Smooth muscle cell of the pulmonary artery (primary cell): ENCODE measurements around the gene HBM. TPM values are rescaled to one million over a fixed set of nuclear protein-coding genes. Genes with fewer than 3 reads are reported as not detected.

Experiments
- total RNA-seq: library from RNA; depleted of rRNA; stranded (reverse); fragments of >200 nt; gene quantifications from 2 replicates; pipeline ENCODE4 v1.2.3, GENCODE V29; 2014

Gene HBM
- total RNA-seq, result not detected in 2 replicates

GRCh38 chr16:165539-166374 lies at the start of gene HBM:
TSS of gene HBM (plus strand) at chr16:165978. CDS start at chr16:165998, 20 bp downstream.

DNA sequence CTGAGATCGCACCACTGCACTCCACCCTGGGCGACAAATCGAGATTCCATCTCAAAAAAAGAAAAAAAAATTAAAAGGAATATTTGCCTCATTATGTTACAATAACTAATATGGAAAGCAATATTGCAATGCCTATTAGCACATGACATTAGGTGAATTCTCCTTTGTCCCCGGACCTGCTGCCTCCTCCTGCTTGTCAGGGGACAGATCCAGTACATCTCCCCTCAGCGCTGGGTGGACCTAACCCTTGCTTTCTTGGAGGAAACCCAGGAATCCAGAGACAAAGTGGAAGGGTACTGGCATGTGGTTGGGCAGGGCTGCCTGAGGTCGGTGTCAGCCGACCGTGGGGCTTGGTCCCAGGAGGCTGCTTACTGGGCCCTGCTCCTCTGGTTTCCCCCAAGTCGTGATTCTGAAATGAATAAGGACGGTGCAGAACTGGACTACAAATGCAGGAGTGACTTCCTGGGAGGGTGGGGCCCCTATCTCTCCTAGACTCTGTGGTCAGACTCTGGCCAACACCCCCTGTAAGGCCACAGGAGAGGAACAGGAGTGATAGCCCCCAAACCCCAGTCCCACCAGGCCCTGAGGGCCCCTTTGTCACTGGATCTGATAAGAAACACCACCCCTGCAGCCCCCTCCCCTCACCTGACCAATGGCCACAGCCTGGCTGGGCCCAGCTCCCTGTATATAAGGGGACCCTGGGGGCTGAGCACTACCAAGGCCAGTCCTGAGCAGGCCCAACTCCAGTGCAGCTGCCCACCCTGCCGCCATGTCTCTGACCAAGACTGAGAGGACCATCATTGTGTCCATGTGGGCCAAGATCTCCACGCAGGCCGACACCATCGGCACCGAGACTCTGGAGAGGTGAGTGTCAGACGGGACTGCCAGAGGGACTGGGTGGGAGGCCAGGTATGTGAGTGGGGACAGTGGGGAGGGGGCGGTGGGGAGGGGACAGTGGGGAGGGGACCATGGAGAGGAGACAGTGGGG lies 13.3 kb upstream of the HBM start, which contains the start of gene HBZ:
Gene HBZ, plus strand, starts transcription at position 504 of the 988 bp plus-strand sequence. Its CDS starts 266 bp downstream, at position 770.

DNA sequence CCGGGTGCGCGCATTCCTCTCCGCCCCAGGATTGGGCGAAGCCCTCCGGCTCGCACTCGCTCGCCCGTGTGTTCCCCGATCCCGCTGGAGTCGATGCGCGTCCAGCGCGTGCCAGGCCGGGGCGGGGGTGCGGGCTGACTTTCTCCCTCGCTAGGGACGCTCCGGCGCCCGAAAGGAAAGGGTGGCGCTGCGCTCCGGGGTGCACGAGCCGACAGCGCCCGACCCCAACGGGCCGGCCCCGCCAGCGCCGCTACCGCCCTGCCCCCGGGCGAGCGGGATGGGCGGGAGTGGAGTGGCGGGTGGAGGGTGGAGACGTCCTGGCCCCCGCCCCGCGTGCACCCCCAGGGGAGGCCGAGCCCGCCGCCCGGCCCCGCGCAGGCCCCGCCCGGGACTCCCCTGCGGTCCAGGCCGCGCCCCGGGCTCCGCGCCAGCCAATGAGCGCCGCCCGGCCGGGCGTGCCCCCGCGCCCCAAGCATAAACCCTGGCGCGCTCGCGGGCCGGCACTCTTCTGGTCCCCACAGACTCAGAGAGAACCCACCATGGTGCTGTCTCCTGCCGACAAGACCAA lies 6.7 kb downstream of the HBM start, which contains the start of gene HBA2:
Gene HBA2, plus strand, starts transcription at position 503 of the 568 bp plus-strand sequence. Its CDS starts 37 bp downstream, at position 540.

DNA sequence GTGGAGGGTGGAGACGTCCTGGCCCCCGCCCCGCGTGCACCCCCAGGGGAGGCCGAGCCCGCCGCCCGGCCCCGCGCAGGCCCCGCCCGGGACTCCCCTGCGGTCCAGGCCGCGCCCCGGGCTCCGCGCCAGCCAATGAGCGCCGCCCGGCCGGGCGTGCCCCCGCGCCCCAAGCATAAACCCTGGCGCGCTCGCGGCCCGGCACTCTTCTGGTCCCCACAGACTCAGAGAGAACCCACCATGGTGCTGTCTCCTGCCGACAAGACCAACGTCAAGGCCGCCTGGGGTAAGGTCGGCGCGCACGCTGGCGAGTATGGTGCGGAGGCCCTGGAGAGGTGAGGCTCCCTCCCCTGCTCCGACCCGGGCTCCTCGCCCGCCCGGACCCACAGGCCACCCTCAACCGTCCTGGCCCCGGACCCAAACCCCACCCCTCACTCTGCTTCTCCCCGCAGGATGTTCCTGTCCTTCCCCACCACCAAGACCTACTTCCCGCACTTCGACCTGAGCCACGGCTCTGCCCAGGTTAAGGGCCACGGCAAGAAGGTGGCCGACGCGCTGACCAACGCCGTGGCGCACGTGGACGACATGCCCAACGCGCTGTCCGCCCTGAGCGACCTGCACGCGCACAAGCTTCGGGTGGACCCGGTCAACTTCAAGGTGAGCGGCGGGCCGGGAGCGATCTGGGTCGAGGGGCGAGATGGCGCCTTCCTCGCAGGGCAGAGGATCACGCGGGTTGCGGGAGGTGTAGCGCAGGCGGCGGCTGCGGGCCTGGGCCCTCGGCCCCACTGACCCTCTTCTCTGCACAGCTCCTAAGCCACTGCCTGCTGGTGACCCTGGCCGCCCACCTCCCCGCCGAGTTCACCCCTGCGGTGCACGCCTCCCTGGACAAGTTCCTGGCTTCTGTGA lies 11.0 kb downstream of the HBM start, which contains the start of gene HBA1:
Gene HBA1, plus strand, starts transcription at position 204 of the 906 bp plus-strand sequence. Its CDS starts 37 bp downstream, at position 241.

GRCh38 chr16:180101-180675 lies 14.4 kb downstream of the HBM start, which contains the start of gene HBQ1:
TSS of gene HBQ1 (plus strand) at chr16:180459. CDS start at chr16:180487, 28 bp downstream.

Other genes starting within 250 kb of the HBM start
- gene POLR3K, start 112.4 kb upstream of the HBM start, total RNA-seq, result 2.3 and 4.3 TPM in 2 replicates
- 13.2 and 13.9 TPM in 2 replicates for gene SNRNP25, start 112.2 kb upstream of the HBM start, total RNA-seq
- gene RHBDF1, start 93.3 kb upstream of the HBM start, total RNA-seq, result 67.0 and 69.4 TPM in 2 replicates
- 130 and 148 TPM in 2 replicates for gene MPG, start 87.8 kb upstream of the HBM start, total RNA-seq
- 13.4 and 18.5 TPM in 2 replicates for gene NPRL3, start 27.3 kb upstream of the HBM start, total RNA-seq
- not detected in 2 replicates for gene HBZ, start 13.3 kb upstream of the HBM start, total RNA-seq
- gene HBA2, start 6.9 kb downstream of the HBM start, total RNA-seq, result not detected in 2 replicates
- gene HBA1, start 10.7 kb downstream of the HBM start, total RNA-seq, result not detected in 2 replicates
- not detected in 2 replicates for gene HBQ1, start 14.5 kb downstream of the HBM start, total RNA-seq
- gene LUC7L, start 63.5 kb downstream of the HBM start, total RNA-seq, result 25.8 and 31.5 TPM in 2 replicates
- gene FAM234A, start 68.8 kb downstream of the HBM start, total RNA-seq, result 171 and 191 TPM in 2 replicates
- 4.0 and 6.3 TPM in 2 replicates for gene RGS11, start 110.0 kb downstream of the HBM start, total RNA-seq
- 1.1 and 1.4 TPM in 2 replicates for gene ARHGDIG, start 114.6 kb downstream of the HBM start, total RNA-seq
- gene PDIA2, start 117.2 kb downstream of the HBM start, total RNA-seq, result 1.6 and 1.7 TPM in 2 replicates
- 20.3 and 26.9 TPM in 2 replicates for gene AXIN1, start 186.7 kb downstream of the HBM start, total RNA-seq
- 37.6 and 39.2 TPM in 2 replicates for gene MRPL28, start 204.6 kb downstream of the HBM start, total RNA-seq
- gene PGAP6, start 216.0 kb downstream of the HBM start, total RNA-seq, result 64.9 and 113 TPM in 2 replicates
- 81.9 and 94.9 TPM in 2 replicates for gene NME4, start 231.2 kb downstream of the HBM start, total RNA-seq
- gene DECR2, start 235.9 kb downstream of the HBM start, total RNA-seq, result 11.5 and 12.5 TPM in 2 replicates